ENCODE measurements around the gene CYP19A1. TPM values are rescaled to one million over a fixed set of nuclear protein-coding genes. Genes with fewer than 3 reads are reported as not detected.

The CYP19A1 gene
- total and polyA plus RNA-seq, 2 of the 8 experiments (the other 6 are each of a cell fraction or from before 2014, with no cell fraction given): not detected

DNA sequence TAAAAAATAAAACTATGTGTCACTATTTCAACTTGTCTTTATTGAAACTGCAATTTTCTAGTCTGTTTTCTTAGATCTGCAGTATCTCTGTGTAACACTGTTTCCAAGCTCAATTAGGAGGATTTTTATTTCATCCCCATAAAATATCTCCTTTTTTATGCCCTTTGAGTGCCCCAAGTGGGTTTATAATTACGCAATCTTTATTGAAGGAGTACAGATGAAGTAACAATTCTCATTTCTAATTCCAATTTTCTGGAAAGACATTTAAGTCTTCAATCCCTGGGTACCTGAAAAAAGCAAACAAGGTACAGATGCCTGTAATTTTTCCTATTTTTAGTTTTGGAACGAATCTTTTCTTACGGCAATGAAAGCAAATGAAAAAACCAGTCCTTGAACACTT lies 61.3 kb downstream of the CYP19A1 start:
- no peaks in the 10 kb centered on the region for H3K23me2 ChIP-seq (ENCODE audit: low read depth, low read length)
- no peaks in the 10 kb centered on the region for H3K79me1 ChIP-seq (ENCODE audit: low read depth, low read length)
- ChIA-PET CTCF (ENCODE audit: partially characterized antibody) (interaction anchor here (0.7 to 1.9 kb wide), 6 partner anchors 26 to 166 kb away, joined by 3 to 6 read pairs (median 3); no protein-coding TSS in a partner anchor), POLR2A (ENCODE audit: partially characterized antibody) (no interaction called here)
- no peak overlapping the region for H3K56ac ChIP-seq (replicated peaks; ENCODE audit: insufficient read length, low read depth, low read length)
- H2BK15ac ChIP-seq (ENCODE audit: low read length): no peak overlapping the region
- H3K27me3 ChIP-seq (replicated peaks in 1 of 4; ENCODE audit: control insufficient read depth in 3 of 4, extremely low read depth in 1 of 4, insufficient read depth in 3 of 4, low read length in 3 of 4): no peaks in the 10 kb centered on the region
- H4K91ac ChIP-seq (replicated peaks; ENCODE audit: insufficient read length, low read length): no peak overlapping the region
- H3K9ac ChIP-seq (replicated peaks in 1 of 4; ENCODE audit: extremely low read depth in 1 of 4, low read depth in 3 of 4, low read length in 3 of 4): no peak overlapping the region
- no peak overlapping the region for H3K18ac ChIP-seq (ENCODE audit: extremely low read depth, low read length)
- no peaks in the 10 kb centered on the region for H3K9me3 ChIP-seq (ENCODE audit: insufficient read depth in 2 of 2, low read depth in 1 of 2, low read length in 1 of 2)
- H3K4me1 ChIP-seq (replicated peaks in 1 of 4; ENCODE audit: control insufficient read depth in 3 of 4, insufficient read depth in 4 of 4, low read length in 3 of 4): no peaks in the 10 kb centered on the region
- no peaks in the 10 kb centered on the region for H3K79me2 ChIP-seq (ENCODE audit: control insufficient read depth in 1 of 2, insufficient read depth in 2 of 2, low read length in 2 of 2)
- H3K4ac ChIP-seq (replicated peaks; ENCODE audit: insufficient read length, low read depth, low read length): no peak overlapping the region
- TF ChIP-seq E2F6 (IDR thresholded peaks at IDR 0.05) (no peak), JUN (IDR thresholded peaks at IDR 0.05; ENCODE audit: low read depth, low read length) (no peak), RNF2 (IDR thresholded peaks at IDR 0.05; ENCODE audit: borderline replicate concordance, low read depth, low read length, missing control alignments, poor library complexity, severe bottlenecking) (no peak), CEBPB (IDR thresholded peaks at IDR 0.05; ENCODE audit: low read depth, low read length) (peak; percentile 85), NANOG (IDR thresholded peaks at IDR 0.05; ENCODE audit: insufficient read depth, low read depth, low read length, poor library complexity, severe bottlenecking) (no peak)
- no peak overlapping the region for H3K23ac ChIP-seq (ENCODE audit: insufficient read length)
- no peak overlapping the region for H3K4me2 ChIP-seq (ENCODE audit: insufficient read depth in 1 of 2, low read depth in 2 of 2, low read length in 2 of 2)
- H2AFZ ChIP-seq (ENCODE audit: low read length): no peak overlapping the region
- H4K20me1 ChIP-seq (replicated peaks in 1 of 2; ENCODE audit: control insufficient read depth in 1 of 2, insufficient read depth in 2 of 2, low read length in 2 of 2): no peaks in the 10 kb centered on the region
- 86% methylated on average over 3 of the region's 3 CpGs; no CpG with 5 or more reads in 1 of the 2 experiments for WGBS, 2 experiments (ENCODE audit: extremely low coverage in 1 of 2, insufficient coverage in 1 of 2, insufficient read length in 1 of 2, insufficient replicate concordance in 2 of 2, low coverage in 1 of 2, low lambda C conversion rate in 2 of 2, missing lambda C conversion rate in 1 of 2)
- no peak overlapping the region for H2BK120ac ChIP-seq (replicated peaks; ENCODE audit: low read depth, low read length)
- no peak overlapping the region for H3K14ac ChIP-seq (ENCODE audit: insufficient read length)
- H3K36me3 ChIP-seq (ENCODE audit: control insufficient read depth in 2 of 4, insufficient read depth in 4 of 4, low read length in 3 of 4): no peaks in the 10 kb centered on the region
- H2BK12ac ChIP-seq (ENCODE audit: low read depth, low read length): no peak overlapping the region
- H3K4me3 ChIP-seq (ENCODE audit: extremely low read depth in 1 of 4, insufficient read depth in 2 of 4, low read depth in 3 of 4, low read length in 4 of 4): no peak overlapping the region
- H4K8ac ChIP-seq (ENCODE audit: extremely low read depth, insufficient read depth, low read length): no peak overlapping the region
- DNase-seq (ENCODE audit: low read depth in 1 of 2, low spot score in 2 of 2) (no peak), FAIRE-seq (no peak)
- H2BK20ac ChIP-seq (ENCODE audit: low read length): no peak overlapping the region
- H2AK5ac ChIP-seq (ENCODE audit: low read depth, low read length): no peak overlapping the region
- H4K5ac ChIP-seq (ENCODE audit: insufficient read length, low read depth, low read length): no peak overlapping the region
- no peak overlapping the region for H3K27ac ChIP-seq (ENCODE audit: low read depth, low read length)
- no peak overlapping the region for H2BK5ac ChIP-seq (ENCODE audit: low read depth, low read length)
